GM12892 (cell line): ENCODE data around the gene RILPL2.

ENCODE experiments used
- POLR2A ChIP-seq: IDR thresholded peaks from 2 replicates; pipeline ENCODE4 v1.6.1; 2011; ENCODE audit warnings: low read depth, low read length, control low read depth
- TAF1 ChIP-seq: IDR thresholded peaks from 2 replicates; pipeline ENCODE4 v1.6.1; 2011; ENCODE audit warnings: low read depth, mild to moderate bottlenecking, control low read depth, low read length, borderline replicate concordance

- no peak for TF ChIP-seq TAF1
- TF ChIP-seq POLR2A, result no peak
Observed at GRCh38 chr12:123384994-123385376, 51.5 kb downstream of the RILPL2 start.
